OCI-LY7 (cell line): ENCODE results near the gene LGALS13.

Experiments used
- EZH2phosphoT487 ChIP-seq: fragments of 200-600 bp; sonication (generic); IDR thresholded peaks from 2 replicates; pipeline ENCODE4 v1.6.1; 2018; ENCODE audit warnings: low read depth, borderline replicate concordance, mild to moderate bottlenecking, mixed run types, antibody characterized with exemption, low read length, moderate library complexity, mixed read lengths
- TF ChIP-seq, protein P1 (sequence below): fragments of 200-600 bp; sonication (generic); conservative IDR thresholded peaks from 2 replicates; pipeline ENCODE4 v1.5.1; 2014; ENCODE audit warnings: mild to moderate bottlenecking, antibody characterized with exemption, low read length, moderate library complexity, mixed read lengths

DNA sequence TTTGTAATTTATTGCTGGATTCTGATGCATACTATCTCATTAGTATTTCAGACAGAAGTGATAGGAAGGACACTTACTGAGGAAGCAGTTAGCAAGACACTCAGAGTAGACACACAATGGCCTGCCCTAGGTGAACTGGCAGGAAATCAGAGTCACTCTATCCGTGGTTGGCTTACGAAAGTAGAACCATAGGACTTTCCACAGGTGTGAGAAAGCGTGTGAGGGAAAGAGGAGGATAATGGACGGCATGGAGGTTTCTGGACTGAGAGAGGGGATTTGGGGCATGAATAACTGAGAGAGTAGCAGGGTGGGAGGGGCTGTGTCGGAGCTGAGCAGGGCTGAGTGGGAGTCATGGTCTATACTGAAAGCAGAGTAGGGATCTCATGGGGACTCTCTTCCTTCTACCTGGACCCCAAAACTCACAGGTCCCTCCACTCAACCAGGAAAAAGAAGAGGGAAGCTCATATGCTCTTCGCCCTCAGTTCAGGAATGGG lies 43.7 kb upstream of the LGALS13 start:
- TF ChIP-seq, protein P1, sequence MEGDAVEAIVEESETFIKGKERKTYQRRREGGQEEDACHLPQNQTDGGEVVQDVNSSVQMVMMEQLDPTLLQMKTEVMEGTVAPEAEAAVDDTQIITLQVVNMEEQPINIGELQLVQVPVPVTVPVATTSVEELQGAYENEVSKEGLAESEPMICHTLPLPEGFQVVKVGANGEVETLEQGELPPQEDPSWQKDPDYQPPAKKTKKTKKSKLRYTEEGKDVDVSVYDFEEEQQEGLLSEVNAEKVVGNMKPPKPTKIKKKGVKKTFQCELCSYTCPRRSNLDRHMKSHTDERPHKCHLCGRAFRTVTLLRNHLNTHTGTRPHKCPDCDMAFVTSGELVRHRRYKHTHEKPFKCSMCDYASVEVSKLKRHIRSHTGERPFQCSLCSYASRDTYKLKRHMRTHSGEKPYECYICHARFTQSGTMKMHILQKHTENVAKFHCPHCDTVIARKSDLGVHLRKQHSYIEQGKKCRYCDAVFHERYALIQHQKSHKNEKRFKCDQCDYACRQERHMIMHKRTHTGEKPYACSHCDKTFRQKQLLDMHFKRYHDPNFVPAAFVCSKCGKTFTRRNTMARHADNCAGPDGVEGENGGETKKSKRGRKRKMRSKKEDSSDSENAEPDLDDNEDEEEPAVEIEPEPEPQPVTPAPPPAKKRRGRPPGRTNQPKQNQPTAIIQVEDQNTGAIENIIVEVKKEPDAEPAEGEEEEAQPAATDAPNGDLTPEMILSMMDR: no peak
- no peak for TF ChIP-seq EZH2phosphoT487
